Measurements from ENCODE around the gene NTF4.

GRCh38 chr19:49019242-49019932, 45.2 kb downstream of the NTF4 start:
- TF ChIP-seq ZNF274 (IDR thresholded peaks at IDR 0.05; ENCODE audit: low read depth, low read length) (no peak), SUZ12 (IDR thresholded peaks at IDR 0.05; ENCODE audit: extremely low read depth, insufficient read depth, insufficient read length) (no peak)
